Measurements from ENCODE around the gene ARHGAP15.

- TF ChIP-seq EZH2phosphoT487 (IDR thresholded peaks at IDR 0.05; ENCODE audit: insufficient read depth, low read depth), result no peak
- TF ChIP-seq EZH2 (IDR thresholded peaks at IDR 0.05; ENCODE audit: insufficient read depth, poor library complexity, severe bottlenecking), result no peak
Observed at GRCh38 chr2:143158098-143158497, 28.9 kb downstream of the ARHGAP15 start.
